ENCODE data around the gene TCF4.

TCF4 gene

DNA sequence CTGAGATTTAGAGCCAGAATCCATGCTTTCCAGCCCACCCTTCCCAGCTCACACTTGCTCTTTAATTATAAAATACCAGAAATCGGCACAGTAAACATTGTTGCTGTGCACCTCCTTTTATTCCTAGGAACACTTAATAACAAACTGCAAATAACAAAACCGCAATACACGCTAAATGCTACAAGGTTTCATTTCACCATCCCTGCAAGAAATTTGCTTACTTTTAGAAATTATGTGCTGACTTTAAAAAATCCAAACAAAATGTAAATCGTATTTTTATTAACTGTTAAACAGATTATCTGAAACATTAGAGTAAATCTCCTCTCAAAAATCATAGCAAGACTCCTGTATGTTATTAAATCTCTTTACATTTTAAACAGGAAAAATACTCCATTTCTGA, 79.3 kb downstream of the TCF4 start:
- in situ Hi-C loops (cut with HindIII; ENCODE audit: low sequenced_read_pairs), result no loop called here

- in situ Hi-C loops (cut with HindIII; ENCODE audit: low sequenced_read_pairs), result no loop called here
These were observed 81.9 kb downstream of the TCF4 start for GRCh38 chr18:55506074-55506473.

GRCh38 chr18:55504808-55505207, 83.2 kb downstream of the TCF4 start:
- in situ Hi-C loops (cut with HindIII; ENCODE audit: low sequenced_read_pairs), result no loop called here

DNA sequence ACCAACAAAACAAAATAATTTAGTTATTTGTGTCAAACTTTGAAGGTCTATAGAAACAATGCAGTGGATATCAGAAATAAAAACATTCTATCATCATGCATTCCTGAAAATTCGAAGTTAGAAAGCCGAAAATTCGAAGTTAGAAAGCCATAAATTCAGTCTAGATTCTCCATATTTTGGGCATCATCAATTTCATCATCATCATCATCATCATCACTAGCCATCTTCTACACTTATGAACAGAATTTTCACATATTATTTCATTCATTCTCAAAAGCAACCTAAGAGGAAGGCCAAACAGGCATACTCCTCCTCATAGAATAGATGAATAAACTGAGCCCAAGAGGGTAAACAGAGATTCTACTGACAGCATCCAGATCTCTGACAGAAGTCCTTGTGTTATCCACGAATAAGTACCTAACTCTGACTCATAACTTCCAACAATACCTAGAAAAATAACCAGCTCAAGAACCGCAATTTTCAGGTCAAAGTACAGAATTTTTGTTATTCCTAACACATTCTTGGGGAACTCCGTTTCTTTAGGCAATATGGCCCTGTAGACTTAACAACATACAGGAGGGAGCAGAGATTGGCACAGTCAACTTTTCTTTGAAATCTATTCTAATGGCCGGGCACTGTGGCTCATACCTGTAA, 84.7 kb downstream of the TCF4 start:
- in situ Hi-C loops (cut with HindIII; ENCODE audit: low sequenced_read_pairs), result no loop called here

GRCh38 chr18:55501982-55502710, 85.8 kb downstream of the TCF4 start:
- in situ Hi-C loops (cut with HindIII; ENCODE audit: low sequenced_read_pairs), result no loop called here

- in situ Hi-C loops (cut with HindIII; ENCODE audit: low sequenced_read_pairs), result no loop called here
These were observed 86.4 kb downstream of the TCF4 start for GRCh38 chr18:55501579-55501978.

DNA sequence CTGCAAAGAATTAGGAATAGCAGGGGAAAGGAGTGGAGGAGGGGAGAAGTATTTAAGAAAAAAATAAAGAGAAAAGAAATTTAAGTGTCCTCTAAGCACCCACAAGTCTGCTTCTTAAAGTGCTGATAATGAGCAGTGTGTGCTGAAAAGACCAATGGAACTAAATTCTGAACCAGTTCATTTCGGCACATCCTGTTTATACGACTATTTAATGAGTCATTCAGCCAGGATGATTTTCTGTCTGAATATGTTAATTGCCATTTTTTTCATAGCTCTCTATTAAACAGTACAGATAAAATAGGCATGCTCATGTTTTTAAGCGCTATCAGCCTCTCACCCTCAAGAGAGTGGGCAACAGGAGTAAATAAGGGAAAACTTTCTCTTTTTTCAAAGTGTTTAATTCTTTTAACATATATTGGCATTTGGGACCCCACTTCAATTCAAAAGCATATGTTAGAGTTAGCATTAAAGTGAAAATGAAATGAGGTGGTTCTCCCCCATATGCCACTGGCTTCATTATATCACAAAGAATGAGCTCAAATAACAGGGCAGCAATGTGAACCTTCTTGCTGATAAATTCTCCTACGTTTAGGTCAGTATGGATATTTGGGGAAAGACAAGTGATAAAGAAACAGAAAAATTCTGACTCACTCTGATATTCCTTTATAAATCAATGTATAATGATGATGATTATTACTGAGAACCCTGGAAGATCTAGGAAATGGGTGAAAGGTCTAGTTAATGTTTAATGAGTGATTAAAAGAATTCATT, 87.5 kb downstream of the TCF4 start:
- in situ Hi-C loops (cut with HindIII; ENCODE audit: low sequenced_read_pairs), result no loop called here

DNA sequence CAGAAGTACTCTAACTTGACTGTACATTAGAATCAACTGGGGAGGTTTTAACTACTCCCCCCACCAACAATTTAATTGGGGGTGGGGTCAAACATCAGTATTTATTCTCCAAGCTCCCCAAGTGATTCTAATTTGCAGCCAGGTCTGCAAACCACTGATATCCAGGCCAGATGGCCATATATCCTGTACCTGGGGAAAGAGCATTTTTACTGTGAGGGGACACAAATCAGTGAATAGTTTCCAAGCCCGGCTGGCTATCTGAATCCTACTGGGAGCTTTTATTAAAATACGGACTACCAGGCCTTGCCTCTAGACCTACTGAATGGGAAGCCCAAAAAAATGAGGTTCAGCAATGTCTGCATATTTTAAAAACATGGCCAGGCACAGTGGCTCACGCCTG, 88.5 kb downstream of the TCF4 start:
- in situ Hi-C loops (cut with HindIII; ENCODE audit: low sequenced_read_pairs), result no loop called here

- in situ Hi-C loops (cut with HindIII; ENCODE audit: low sequenced_read_pairs), result no loop called here
These were observed 90.1 kb downstream of the TCF4 start for GRCh38 chr18:55497825-55498403.

DNA sequence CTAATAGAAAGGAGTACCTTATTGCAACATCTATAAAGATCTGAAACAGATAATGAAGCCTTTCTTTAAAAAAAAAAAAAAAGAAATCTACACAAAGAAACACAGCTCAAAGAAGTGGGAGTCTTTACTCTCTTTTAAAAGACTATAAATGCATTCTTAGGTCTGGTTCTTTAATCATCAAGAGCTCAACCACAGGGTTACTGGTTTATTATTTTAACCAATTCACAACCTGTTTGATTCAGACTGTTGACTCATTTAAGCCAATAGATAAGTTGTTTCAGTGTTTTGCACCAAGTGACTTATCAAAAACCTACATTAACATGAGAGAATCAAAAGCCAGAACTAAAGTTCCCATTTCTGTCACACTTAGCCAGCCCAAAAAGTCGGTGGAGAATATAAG, 93.1 kb downstream of the TCF4 start:
- in situ Hi-C loops (cut with HindIII; ENCODE audit: low sequenced_read_pairs), result no loop called here

- in situ Hi-C loops (cut with HindIII; ENCODE audit: low sequenced_read_pairs), result no loop called here
These were observed 93.6 kb downstream of the TCF4 start for GRCh38 chr18:55494441-55494840.

- in situ Hi-C loops (cut with HindIII; ENCODE audit: low sequenced_read_pairs), result no loop called here
These were observed 96.4 kb downstream of the TCF4 start for GRCh38 chr18:55491616-55492015.

GRCh38 chr18:55489034-55489986, 98.7 kb downstream of the TCF4 start:
- in situ Hi-C loops (cut with HindIII; ENCODE audit: low sequenced_read_pairs), result no loop called here

DNA sequence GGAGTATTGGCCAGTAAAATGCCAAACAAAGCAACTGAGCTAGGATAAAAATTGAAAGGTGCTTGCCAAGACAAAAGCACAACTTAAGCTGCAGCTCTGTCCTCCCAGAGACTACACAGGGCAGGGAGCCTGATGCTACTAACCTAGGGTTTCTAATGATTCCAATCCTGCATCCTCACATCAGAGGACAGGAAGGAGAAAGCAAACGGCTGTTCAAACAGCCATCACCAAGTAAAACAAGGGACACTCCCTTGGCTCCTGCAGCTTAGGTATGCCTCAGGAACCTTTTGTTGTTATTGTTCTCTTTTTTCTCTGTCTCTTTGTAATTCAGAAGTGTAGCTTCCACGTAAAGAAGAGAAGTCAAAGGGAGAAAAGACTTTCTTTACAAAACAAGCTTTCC, 99.5 kb downstream of the TCF4 start:
- in situ Hi-C loops (cut with HindIII; ENCODE audit: low sequenced_read_pairs), result no loop called here

DNA sequence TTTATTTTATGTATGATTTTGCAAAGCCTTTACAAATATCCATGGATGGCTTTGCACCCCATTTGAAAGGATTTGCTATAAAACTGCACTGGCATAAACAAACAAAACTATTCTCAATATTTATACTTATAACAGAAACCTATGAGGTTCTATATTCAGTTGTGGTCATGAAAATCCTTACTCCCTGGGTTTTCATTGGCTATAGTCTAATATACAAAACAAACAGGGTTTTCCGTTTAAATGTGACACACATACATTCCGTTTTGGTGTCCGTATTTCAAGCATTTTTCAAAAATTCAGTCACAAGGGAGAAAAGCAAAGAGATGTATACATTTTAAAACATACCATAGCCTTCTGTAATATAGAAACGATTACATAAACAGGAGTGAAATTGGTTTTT, 100.0 kb downstream of the TCF4 start:
- in situ Hi-C loops (cut with HindIII; ENCODE audit: low sequenced_read_pairs), result no loop called here

DNA sequence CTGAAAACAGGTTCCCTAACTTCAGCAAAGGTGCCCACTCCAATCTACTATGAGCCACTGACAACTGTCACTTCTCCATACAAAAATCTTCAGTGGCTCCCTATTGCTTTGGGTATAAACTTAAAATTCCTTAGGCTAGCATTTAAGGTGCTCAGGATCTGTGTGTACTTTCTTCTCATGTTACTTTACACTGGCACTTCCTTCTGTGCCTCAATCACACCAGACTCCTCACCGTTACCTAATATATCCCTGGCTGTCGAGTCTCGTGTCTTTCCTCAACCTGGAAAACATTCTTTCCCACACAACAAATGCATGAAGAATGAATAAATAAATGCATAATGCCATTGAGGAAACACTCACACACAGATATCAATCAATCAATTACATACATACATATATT, 101.1 kb downstream of the TCF4 start:
- in situ Hi-C loops (cut with HindIII; ENCODE audit: low sequenced_read_pairs), result no loop called here

- in situ Hi-C loops (cut with HindIII; ENCODE audit: low sequenced_read_pairs), result no loop called here
These were observed 102.3 kb downstream of the TCF4 start for GRCh38 chr18:55485666-55486065.

GRCh38 chr18:55484773-55485172, 103.2 kb downstream of the TCF4 start:
- in situ Hi-C loops (cut with HindIII; ENCODE audit: low sequenced_read_pairs), result no loop called here

- in situ Hi-C loops (cut with HindIII; ENCODE audit: low sequenced_read_pairs), result no loop called here
These were observed 104.6 kb downstream of the TCF4 start for GRCh38 chr18:55483266-55483871.

Data from DLD1 (cell line).